Activated CD8-positive, alpha-beta memory T cell treated with anti-CD3 and anti-CD28 coated beads, Interleukin-2, amount 50 U/mL, for 24 hours (primary cell): Measurements from ENCODE around the gene STEEP1.

Source experiments
- DNase-seq: peaks from one replicate; pipeline ENCODE4 v3.0.0-alpha.2; 2020; ENCODE audit errors: extremely low read depth

The STEEP1 gene

GRCh38 chrX:119565107-119565663 lies at the start of gene STEEP1:
Gene STEEP1 (minus strand): TSS chrX:119565409. CDS start chrX:119565355, 54 bp downstream.
- peak; percentile 72 for DNase-seq

- DNase-seq, result no peak
These were observed 49.6 kb upstream of the STEEP1 start for GRCh38 chrX:119614776-119615175.

- DNase-seq, result no peak
These were observed 41.8 kb upstream of the STEEP1 start for GRCh38 chrX:119607018-119607389.

GRCh38 chrX:119606280-119607017 lies 41.2 kb upstream of the STEEP1 start, which contains the start of gene NKRF:
Gene NKRF (minus strand): TSS chrX:119606424.
- DNase-seq, result peak; percentile 68

- DNase-seq, result no peak
These were observed 40.5 kb upstream of the STEEP1 start for GRCh38 chrX:119605464-119606279.

GRCh38 chrX:119604766-119605463 lies 39.7 kb upstream of the STEEP1 start:
- DNase-seq, result no peak

- DNase-seq, result no peak
These were observed 37.6 kb upstream of the STEEP1 start for GRCh38 chrX:119602701-119603255.

- DNase-seq, result no peak
These were observed 24.6 kb upstream of the STEEP1 start for GRCh38 chrX:119589810-119590209.

- DNase-seq, result no peak
These were observed 18.3 kb upstream of the STEEP1 start for GRCh38 chrX:119583431-119584059.

GRCh38 chrX:119579414-119579813 lies 14.2 kb upstream of the STEEP1 start:
- DNase-seq, result no peak

GRCh38 chrX:119574394-119575266 lies 9.4 kb upstream of the STEEP1 start, which contains the start of gene UBE2A:
Gene UBE2A (plus strand): TSS chrX:119574563. CDS start chrX:119574712, 149 bp downstream.
- DNase-seq, result peak; percentile 64

- DNase-seq, result no peak
These were observed 8.7 kb upstream of the STEEP1 start for GRCh38 chrX:119573840-119574393.

- no peak for DNase-seq
These were observed 8.0 kb upstream of the STEEP1 start for GRCh38 chrX:119573222-119573621.

GRCh38 chrX:119570351-119570835 lies 5.2 kb upstream of the STEEP1 start:
- DNase-seq, result no peak

- DNase-seq, result no peak
These were observed 12.7 kb downstream of the STEEP1 start for GRCh38 chrX:119552508-119552907.

- no peak for DNase-seq
These were observed 15.7 kb downstream of the STEEP1 start for GRCh38 chrX:119549327-119550016.

- no peak for DNase-seq
These were observed 24.0 kb downstream of the STEEP1 start for GRCh38 chrX:119541188-119541587.

- DNase-seq, result no peak
These were observed 25.3 kb downstream of the STEEP1 start for GRCh38 chrX:119539872-119540271.

GRCh38 chrX:119537487-119537886 lies 27.7 kb downstream of the STEEP1 start:
- no peak for DNase-seq
